ENCODE measurements around the gene HSF4. TPM values are rescaled to one million over a fixed set of nuclear protein-coding genes. Genes with fewer than 3 reads are reported as not detected.
A peak's percentile ranks its signal among the peaks of the same experiment; 100 is the strongest.

Gene HSF4
- total and polyA plus RNA-seq, 2 of the 4 experiments (the other 2 are of a cell fraction) = 0.54 to 7.5 TPM

GRCh38 chr16:67194260-67194659, 29.7 kb downstream of the HSF4 start:
- Histone ChIP-seq H4K8ac (ENCODE audit: low read depth in 2 of 2, low read length in 2 of 2) (no peak overlapping the region), H2BK5ac (ENCODE audit: low read depth, low read length, poor library complexity, severe bottlenecking) (no peak overlapping the region), H2BK15ac (ENCODE audit: low read depth, low read length) (no peak overlapping the region), H3K27me3 (ENCODE audit: control insufficient read depth, insufficient read depth, low read length) (no peaks in the 10 kb centered on the region), H3K27ac (ENCODE audit: insufficient read depth, low read length) (no peak overlapping the region), H3K4me2 (ENCODE audit: low read depth, low read length) (no peak overlapping the region), H3K4me1 (ENCODE audit: control insufficient read depth, insufficient read depth, low read length) (peaks cover 15% of the 10 kb centered on the region), H3K36me3 (ENCODE audit: control insufficient read depth, insufficient read depth, low read length) (peaks cover 51% of the 10 kb centered on the region), H3K14ac (replicated peaks; ENCODE audit: low read depth, low read length) (no peak overlapping the region), H3K18ac (ENCODE audit: low read depth, low read length) (no peak overlapping the region), H4K5ac (ENCODE audit: low read depth, low read length) (no peak overlapping the region), H3K79me1 (ENCODE audit: low read depth in 1 of 2, low read length in 2 of 2) (peaks cover 25 to 54% of the 10 kb centered on the region in 2 experiments), H2BK120ac (ENCODE audit: low read depth, low read length) (no peak overlapping the region), H2AK9ac (replicated peaks; ENCODE audit: low read depth, low read length, poor library complexity) (peak overlapping the region; percentile 55), H3K9me1 (ENCODE audit: insufficient read depth, low read length) (peaks cover 23% of the 10 kb centered on the region), H3K23ac (ENCODE audit: low read depth, low read length) (no peak overlapping the region), H3K56ac (ENCODE audit: extremely low read depth, insufficient read depth, low read length) (no peak overlapping the region), H2BK20ac (ENCODE audit: low read depth, low read length) (no peak overlapping the region), H4K91ac (ENCODE audit: insufficient read depth, low read depth, low read length) (no peak overlapping the region), H3K4ac (ENCODE audit: low read depth, low read length) (no peak overlapping the region), H3K4me3 (ENCODE audit: insufficient read depth, low read depth, low read length) (no peak overlapping the region), H2AK5ac (ENCODE audit: low read depth, low read length) (no peak overlapping the region), H4K20me1 (ENCODE audit: insufficient read depth, low read length) (peaks cover 34% of the 10 kb centered on the region), H2AFZ (replicated peaks; ENCODE audit: low read length, poor library complexity) (no peak overlapping the region), H3K9me3 (ENCODE audit: control insufficient read depth, insufficient read depth, low read length) (no peaks in the 10 kb centered on the region), H3K9ac (ENCODE audit: low read depth, low read length) (no peak overlapping the region)
- intact Hi-C loops (cut with micrococcal nuclease) = no loop called here
- in situ Hi-C loops (cut with MboI; ENCODE audit: low sequenced_read_pairs) = no loop called here
- no TSS peak for BruUV-seq (replicated peaks)
- POLR2A ChIA-PET (ENCODE audit: unreplicated experiment) = no interaction called here
- dilution Hi-C loops (cut with HindIII; ENCODE audit: low sequenced_read_pairs, unreplicated experiment) = no loop called here
- no peak for TF ChIP-seq ELK1 (IDR thresholded peaks at IDR 0.05; ENCODE audit: borderline replicate concordance, low read depth, low read length)
- no peak for TF ChIP-seq MAZ (IDR thresholded peaks at IDR 0.05; ENCODE audit: borderline replicate concordance, low read depth, low read length)
- CTCF ChIA-PET = no interaction called here
- DNase-seq (no peak), ATAC-seq (ENCODE audit: low read depth) (no peak)
- WGBS, 2 experiments (ENCODE audit: extremely low coverage in 2 of 2, insufficient read length in 1 of 2) = 100% methylated on average over 2 of the region's 6 CpGs; no CpG with 5 or more reads in 1 of the 2 experiments
